Epithelial cell of proximal tubule (primary cell): ENCODE data around the gene PMM2. TPM values are rescaled to one million over a fixed set of nuclear protein-coding genes. Genes with fewer than 3 reads are reported as not detected.

Experiments used
- DNase-seq: peaks from one replicate; pipeline ENCODE4 v3.0.0-alpha.2; 2011; ENCODE audit warnings: low read depth
- H3K4me3 ChIP-seq: 2 replicates; pipeline ENCODE4 v1.5.1; 2011; ENCODE audit warnings: low read depth, mild to moderate bottlenecking, low read length
- total RNA-seq: library from RNA; depleted of rRNA; stranded (reverse); fragments of >200 nt; gene quantifications from 2 replicates; pipeline ENCODE4 v1.2.3, GENCODE V29; 2015
- TF ChIP-seq, protein P1 (sequence below): conservative IDR thresholded peaks from 2 replicates; pipeline ENCODE4 v1.5.1; 2012; ENCODE audit warnings: low read depth, mild to moderate bottlenecking, low read length

Gene PMM2
- total RNA-seq, 1 donor from 2014 or later: 28.6 TPM

DNA sequence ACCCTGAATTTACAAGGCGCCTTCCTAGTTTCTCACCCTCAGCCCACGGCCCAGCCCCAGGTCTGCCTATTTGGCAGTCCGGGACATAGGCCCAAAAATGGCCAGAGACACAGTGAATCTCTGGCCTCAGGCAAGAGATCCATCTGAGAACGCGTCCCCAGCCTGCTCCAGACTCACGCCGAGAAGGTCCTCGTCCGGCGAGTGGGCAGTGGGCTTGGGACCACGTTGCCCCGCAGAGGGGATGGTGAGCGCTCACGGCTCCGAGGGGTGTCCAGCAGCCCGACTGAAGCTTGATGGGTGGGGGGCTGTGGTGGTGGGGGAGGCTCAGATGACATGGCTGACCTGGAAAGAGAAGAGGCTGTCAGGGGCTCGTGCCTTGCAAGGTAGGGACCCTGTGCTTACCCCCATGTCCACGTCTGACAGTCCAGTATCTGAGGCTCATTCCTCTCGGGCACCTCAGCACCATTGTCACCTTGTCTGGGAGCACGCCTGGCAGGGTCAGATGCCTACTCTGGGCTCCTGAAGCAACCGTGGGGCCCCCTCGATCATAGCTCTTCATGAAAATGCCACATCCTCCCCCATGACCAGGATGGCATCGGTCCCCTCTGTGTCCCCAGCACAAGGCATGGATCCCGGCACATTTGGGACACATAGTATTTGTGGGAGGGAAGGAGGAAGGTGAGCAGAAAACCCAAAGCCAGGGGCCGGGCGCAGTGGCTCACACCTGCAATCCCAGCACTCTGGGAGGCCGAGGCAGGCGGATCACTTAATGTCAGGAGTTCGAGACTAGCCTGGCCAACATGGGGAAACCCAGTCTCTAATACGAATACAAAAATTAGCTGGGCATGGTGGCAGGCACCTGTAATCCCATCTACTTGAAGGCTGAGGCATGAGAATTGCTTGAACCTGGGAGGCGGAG lies 61.6 kb downstream of the PMM2 start:
- DNase-seq: no peak
- no peak overlapping the region for H3K4me3 ChIP-seq
- TF ChIP-seq, protein P1, sequence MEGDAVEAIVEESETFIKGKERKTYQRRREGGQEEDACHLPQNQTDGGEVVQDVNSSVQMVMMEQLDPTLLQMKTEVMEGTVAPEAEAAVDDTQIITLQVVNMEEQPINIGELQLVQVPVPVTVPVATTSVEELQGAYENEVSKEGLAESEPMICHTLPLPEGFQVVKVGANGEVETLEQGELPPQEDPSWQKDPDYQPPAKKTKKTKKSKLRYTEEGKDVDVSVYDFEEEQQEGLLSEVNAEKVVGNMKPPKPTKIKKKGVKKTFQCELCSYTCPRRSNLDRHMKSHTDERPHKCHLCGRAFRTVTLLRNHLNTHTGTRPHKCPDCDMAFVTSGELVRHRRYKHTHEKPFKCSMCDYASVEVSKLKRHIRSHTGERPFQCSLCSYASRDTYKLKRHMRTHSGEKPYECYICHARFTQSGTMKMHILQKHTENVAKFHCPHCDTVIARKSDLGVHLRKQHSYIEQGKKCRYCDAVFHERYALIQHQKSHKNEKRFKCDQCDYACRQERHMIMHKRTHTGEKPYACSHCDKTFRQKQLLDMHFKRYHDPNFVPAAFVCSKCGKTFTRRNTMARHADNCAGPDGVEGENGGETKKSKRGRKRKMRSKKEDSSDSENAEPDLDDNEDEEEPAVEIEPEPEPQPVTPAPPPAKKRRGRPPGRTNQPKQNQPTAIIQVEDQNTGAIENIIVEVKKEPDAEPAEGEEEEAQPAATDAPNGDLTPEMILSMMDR: no peak

DNA sequence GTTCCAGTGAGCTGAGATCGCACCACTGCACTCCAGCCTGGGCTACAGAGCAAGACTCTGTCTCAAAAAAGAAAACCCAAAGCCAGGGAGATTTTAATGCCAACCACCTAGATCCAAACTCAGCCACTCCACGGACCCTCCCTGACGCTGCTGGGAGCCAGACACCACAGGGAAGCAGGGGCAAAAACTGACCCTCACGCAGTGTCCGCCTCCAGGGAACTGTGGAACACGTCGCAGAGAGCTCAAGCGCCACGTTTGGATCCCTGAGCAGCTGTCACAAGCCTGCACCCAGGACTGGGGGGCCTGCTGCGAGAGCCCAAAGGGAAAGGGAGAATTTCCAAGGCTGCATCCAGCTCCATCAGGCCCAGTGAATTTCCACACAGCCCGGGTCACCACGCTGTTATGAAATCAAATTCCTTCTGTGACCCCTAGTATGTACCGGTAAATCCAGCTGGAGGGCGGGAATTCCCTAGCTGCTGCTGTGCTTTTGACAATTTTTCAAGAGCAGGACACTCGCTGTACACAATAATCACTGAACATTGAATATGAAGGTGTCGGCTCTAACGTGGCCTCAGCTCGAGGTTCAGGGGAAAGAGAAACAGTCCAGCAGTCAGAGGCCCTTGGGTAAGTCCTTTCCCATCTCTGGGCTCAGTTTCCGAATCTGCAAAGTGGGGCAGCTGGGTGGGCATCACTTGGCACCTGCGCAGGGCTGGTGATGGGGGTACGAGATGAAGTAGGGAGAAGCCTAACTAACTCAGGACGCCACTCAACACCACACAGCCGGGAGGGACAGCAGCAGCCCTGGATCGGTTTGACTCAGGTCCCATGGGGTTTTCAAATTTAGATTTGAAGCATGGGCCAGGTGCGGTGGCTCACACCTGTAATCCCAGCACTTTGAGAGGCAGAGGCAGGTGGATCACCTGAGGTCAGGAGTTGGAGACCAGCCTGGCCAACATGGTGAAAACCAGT lies 62.6 kb downstream of the PMM2 start:
- H3K4me3 ChIP-seq: no peak overlapping the region
- no peak for DNase-seq
- TF ChIP-seq, protein P1: no peak

DNA sequence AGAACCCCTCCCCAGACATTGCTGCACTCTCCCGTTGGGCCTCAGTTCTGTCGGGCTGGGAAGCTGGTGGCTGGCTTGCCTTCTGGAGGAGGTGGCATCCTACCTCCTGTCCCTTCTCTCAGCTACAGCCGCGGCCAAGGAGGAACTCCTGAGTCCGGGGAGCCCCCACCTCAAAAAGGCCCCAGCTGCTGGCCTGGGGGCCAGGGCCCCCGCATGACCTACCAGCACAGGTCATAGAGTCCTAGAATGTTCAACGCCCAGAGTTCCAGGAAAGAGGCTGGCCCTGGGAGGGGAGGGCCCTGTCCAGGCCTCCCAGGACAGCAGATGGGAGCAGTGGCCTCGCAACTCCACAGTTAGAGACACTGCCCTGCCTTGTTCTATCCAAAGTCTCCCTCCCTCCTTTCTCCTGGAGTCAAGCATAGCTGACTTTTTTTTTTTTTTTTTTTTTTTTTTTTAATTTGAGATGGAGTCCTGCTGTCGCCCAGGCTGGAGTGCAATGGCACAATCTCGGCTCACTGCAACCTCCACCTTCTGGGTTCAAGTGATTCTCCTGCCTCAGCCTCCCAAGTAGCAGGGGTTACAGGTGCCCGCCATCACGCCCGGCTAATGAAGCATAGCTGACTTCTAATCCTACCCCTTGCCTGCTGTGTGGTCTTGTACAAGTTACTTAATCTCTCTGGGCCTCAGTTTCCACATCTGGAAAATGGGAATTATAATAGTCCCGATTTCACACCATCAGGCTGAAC lies 64.1 kb downstream of the PMM2 start:
- TF ChIP-seq, protein P1: no peak
- H3K4me3 ChIP-seq: no peak overlapping the region
- no peak for DNase-seq

DNA sequence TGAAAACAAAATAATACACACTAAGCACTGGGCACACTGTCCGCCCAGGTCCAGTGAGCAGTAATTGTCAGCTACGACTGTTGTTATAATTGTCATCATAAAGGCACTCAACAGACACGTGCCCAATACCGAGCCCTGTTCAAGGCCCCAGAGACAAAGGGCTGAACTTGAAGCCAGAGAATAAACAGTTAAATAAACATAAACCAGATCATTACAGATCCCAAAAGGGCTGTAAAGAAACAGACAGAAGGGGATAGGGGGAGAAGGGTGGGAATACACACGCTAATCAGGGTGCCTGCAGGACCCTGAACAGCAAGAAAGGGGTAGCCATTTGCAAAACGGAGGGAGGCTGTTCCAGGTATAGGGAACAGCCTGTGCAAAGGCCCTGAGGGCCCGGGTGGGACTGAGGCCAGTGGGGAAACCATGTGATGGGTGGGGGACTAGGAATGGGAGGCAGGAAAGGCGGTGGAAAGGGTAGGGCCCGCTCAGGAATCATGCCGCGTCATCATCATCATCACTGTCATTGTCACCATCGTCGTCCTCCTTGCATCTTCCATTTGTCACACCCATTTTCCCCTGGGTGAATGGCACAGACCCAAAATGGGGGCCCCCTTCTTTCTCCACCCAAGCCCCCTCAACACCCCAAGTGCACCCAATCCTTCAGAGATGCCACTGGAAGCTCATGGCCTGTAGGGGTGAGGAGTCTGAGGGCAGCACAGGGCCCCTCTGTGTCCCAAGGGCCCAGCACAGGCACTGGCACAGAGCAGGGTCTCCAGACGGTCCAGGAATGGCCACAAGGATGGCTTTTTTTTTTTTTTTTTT lies 64.9 kb downstream of the PMM2 start:
- DNase-seq: no peak
- TF ChIP-seq, protein P1: no peak
- no peak overlapping the region for H3K4me3 ChIP-seq

DNA sequence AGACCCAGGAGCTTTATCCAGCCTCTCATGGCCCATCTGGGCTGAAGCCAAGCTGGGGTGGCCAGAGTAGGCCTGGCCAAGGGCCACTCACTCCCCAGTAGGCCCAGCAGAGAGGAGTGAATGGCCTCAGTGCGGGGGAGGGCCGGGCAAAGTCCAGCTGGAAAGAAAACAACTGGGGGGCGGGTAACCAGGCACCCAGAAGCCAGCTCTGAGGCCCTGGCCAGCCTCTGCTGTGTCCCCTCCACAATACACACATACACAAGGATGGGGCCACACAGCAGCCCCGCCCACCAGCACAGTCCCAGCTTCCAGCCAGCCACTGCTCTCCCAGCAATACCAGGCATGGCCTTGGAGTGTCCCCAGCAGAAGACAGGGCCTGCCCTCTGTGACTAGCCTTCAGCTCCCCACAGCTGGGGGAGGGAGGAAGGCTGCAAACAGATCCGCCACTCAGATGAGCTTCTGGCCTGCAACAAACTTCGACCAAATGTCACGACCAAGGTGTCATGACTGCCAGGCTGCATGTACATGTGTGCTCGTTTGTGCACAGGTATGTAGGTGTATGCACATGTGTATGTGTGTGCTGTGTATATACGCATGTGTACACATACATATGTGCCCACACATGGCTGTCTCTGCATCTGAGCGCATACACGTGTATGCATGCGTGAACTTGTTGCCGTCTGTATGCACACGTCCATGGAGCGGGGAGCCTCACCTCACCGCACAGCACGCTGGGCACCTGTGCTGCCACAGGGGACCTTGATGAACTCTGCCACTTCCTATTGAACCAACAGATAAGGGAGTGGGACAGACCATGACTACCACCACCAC lies 66.2 kb downstream of the PMM2 start:
- TF ChIP-seq, protein P1: no peak
- DNase-seq: no peak
- H3K4me3 ChIP-seq: peak overlapping the region; percentile 21
